PC-3 (cell line): ENCODE measurements around the gene C17orf67. TPM values are rescaled to one million over a fixed set of nuclear protein-coding genes. Genes with fewer than 3 reads are reported as not detected.

Experiments
- ATAC-seq: fragments of 200-7000 bp; cut with Tn5 transposase; 2 replicates; pipeline ENCODE4 v1.9.1; 2020; ENCODE audit warnings: mild to moderate bottlenecking, moderate library complexity
- BruUV-seq: library from RNA; stranded (reverse); fragments of 400-500 nt; replicated peaks from 2 replicates; lab custom pipeline; 2021; lab: Mats Ljungman, UMichigan
- CTCF ChIA-PET: fragments of 300-600 bp; sonication (Branson Sonifier 250); formaldehyde crosslinking; loops from one replicate; lab custom pipeline; 2022; ENCODE audit warnings: antibody characterized with exemption; lab: Charles Lee
- POLR2A ChIA-PET: fragments of 300-600 bp; sonication (Branson Sonifier 250); formaldehyde crosslinking; loops from one replicate; lab custom pipeline; 2022; ENCODE audit warnings: antibody characterized with exemption; ENCODE audit not compliant: unreplicated experiment; lab: Charles Lee
- DNase-seq: peaks from one replicate; pipeline ENCODE4 v3.0.0-alpha.2; 2015
- H2AFZ ChIP-seq: fragments of 300-600 bp; sonication (generic); 2 replicates; pipeline ENCODE4 v1.6.0; 2016; ENCODE audit warnings: antibody characterized with exemption, low read length
- H3F3A ChIP-seq: fragments of 300-600 bp; sonication (generic); one replicate; pipeline ENCODE4 v1.6.0; 2017; ENCODE audit warnings: antibody characterized with exemption, low read length, control low read depth, mild to moderate bottlenecking; ENCODE audit not compliant: unreplicated experiment
- H3K27ac ChIP-seq: fragments of 300-600 bp; sonication (generic); 2 replicates; pipeline ENCODE4 v1.5.1; 2016; ENCODE audit warnings: mild to moderate bottlenecking, low read length
- H3K27me3 ChIP-seq: fragments of 300-600 bp; sonication (generic); 2 replicates; pipeline ENCODE4 v1.6.1; 2016; ENCODE audit warnings: low read length, mixed read lengths
- H3K36me3 ChIP-seq: fragments of 300-600 bp; sonication (generic); 2 replicates; pipeline ENCODE4 v1.6.1; 2016; ENCODE audit warnings: low read depth, mixed run types, low read length, mixed read lengths
- H3K4me1 ChIP-seq: fragments of 300-600 bp; sonication (generic); 2 replicates; pipeline ENCODE4 v1.5.1; 2016; ENCODE audit warnings: low read length; ENCODE audit not compliant: insufficient read depth
- H3K4me2 ChIP-seq: fragments of 300-600 bp; sonication (generic); 2 replicates; pipeline ENCODE4 v1.6.0; 2016; ENCODE audit warnings: low read length
- H3K4me3 ChIP-seq: fragments of 300-600 bp; sonication (generic); 2 replicates; pipeline ENCODE4 v1.5.1; 2016; ENCODE audit warnings: mild to moderate bottlenecking, low read length, mixed read lengths
- H3K79me2 ChIP-seq: fragments of 300-600 bp; sonication (generic); 2 replicates; pipeline ENCODE4 v1.6.1; 2017; ENCODE audit warnings: low read length, mixed read lengths
- H3K9ac ChIP-seq: fragments of 300-600 bp; sonication (generic); 2 replicates; pipeline ENCODE4 v1.6.0; 2016; ENCODE audit warnings: mild to moderate bottlenecking, low read length
- H3K9me2 ChIP-seq: fragments of 300-600 bp; sonication (generic); replicated peaks from 2 replicates; pipeline ENCODE4 v1.6.1; 2016; ENCODE audit warnings: mixed run types, low read length, mixed read lengths
- H3K9me3 ChIP-seq: fragments of 300-600 bp; sonication (generic); 2 replicates; pipeline ENCODE4 v1.6.1; 2016; ENCODE audit warnings: low read length, mixed read lengths
- H4K20me1 ChIP-seq: fragments of 300-600 bp; sonication (generic); 2 replicates; pipeline ENCODE4 v1.6.1; 2016; ENCODE audit warnings: low read length, mixed read lengths
- EZH2 ChIP-seq: fragments of 300-600 bp; sonication (generic); IDR thresholded peaks from one replicate; pipeline ENCODE4 v1.6.1; 2017; ENCODE audit warnings: antibody characterized with exemption, mild to moderate bottlenecking, low read length; ENCODE audit not compliant: unreplicated experiment
- EZH2phosphoT487 ChIP-seq: fragments of 300-600 bp; sonication (generic); IDR thresholded peaks from 2 replicates; pipeline ENCODE4 v1.6.1; 2018; ENCODE audit warnings: mild to moderate bottlenecking, antibody characterized with exemption, low read length, borderline replicate concordance
- intact Hi-C: fragments of 100-400 bp; cut with micrococcal nuclease; formaldehyde crosslinking; loops from 2 replicates; pipeline ENCODE4 v1.9.0; 2023
- total RNA-seq: library from RNA; depleted of rRNA; stranded (reverse); fragments of >200 nt; gene quantifications from 2 replicates; pipeline ENCODE4 v1.2.3, GENCODE V29; 2014
- TF ChIP-seq, protein P1 (sequence below): fragments of 300-600 bp; sonication (generic); conservative IDR thresholded peaks from 2 replicates; pipeline ENCODE4 v1.5.1; 2017; ENCODE audit warnings: antibody characterized with exemption, low read depth, mild to moderate bottlenecking, low read length

C17orf67 gene
- total RNA-seq, 1 experiment from 2014 or later = 4.4 TPM

DNA sequence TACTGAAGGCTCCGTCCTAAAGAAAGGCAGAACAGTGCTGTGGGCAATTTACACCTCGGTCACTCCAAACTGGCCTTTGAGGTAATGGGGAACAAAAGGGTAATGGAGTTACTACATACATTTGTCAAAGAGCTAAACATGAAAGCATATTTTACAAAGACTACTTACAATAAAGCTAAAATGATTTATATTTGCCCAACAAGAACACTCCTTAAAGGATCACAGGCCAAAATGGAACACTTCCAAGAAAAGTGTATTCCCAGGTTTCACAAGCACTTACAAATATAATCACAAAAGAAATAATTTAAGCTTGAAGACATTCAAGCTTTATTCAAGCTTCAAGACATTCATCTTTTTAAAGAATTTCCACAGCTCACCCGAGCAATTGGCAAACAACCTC is 29.3 kb downstream of the C17orf67 start:
- no peak overlapping the region for H3K4me2 ChIP-seq
- H3F3A ChIP-seq = no peaks in the 10 kb centered on the region
- no peak overlapping the region for H3K27ac ChIP-seq
- no peak for ATAC-seq
- H3K4me3 ChIP-seq = no peak overlapping the region
- H3K9ac ChIP-seq = no peak overlapping the region
- no peaks in the 10 kb centered on the region for H3K36me3 ChIP-seq
- H3K27me3 ChIP-seq = no peaks in the 10 kb centered on the region
- H3K9me3 ChIP-seq = no peaks in the 10 kb centered on the region
- TF ChIP-seq EZH2 = no peak
- no peak for TF ChIP-seq EZH2phosphoT487
- TF ChIP-seq, protein P1, sequence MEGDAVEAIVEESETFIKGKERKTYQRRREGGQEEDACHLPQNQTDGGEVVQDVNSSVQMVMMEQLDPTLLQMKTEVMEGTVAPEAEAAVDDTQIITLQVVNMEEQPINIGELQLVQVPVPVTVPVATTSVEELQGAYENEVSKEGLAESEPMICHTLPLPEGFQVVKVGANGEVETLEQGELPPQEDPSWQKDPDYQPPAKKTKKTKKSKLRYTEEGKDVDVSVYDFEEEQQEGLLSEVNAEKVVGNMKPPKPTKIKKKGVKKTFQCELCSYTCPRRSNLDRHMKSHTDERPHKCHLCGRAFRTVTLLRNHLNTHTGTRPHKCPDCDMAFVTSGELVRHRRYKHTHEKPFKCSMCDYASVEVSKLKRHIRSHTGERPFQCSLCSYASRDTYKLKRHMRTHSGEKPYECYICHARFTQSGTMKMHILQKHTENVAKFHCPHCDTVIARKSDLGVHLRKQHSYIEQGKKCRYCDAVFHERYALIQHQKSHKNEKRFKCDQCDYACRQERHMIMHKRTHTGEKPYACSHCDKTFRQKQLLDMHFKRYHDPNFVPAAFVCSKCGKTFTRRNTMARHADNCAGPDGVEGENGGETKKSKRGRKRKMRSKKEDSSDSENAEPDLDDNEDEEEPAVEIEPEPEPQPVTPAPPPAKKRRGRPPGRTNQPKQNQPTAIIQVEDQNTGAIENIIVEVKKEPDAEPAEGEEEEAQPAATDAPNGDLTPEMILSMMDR = no peak
- POLR2A ChIA-PET = interaction anchor here (0.6 kb wide), 1 partner anchor 19 kb away, joined by 3 read pairs; no protein-coding TSS in a partner anchor
- no peak overlapping the region for H2AFZ ChIP-seq
- no peak for DNase-seq
- H3K4me1 ChIP-seq = no peaks in the 10 kb centered on the region
- no peaks in the 10 kb centered on the region for H3K79me2 ChIP-seq
- BruUV-seq = no TSS peak
- H4K20me1 ChIP-seq = no peaks in the 10 kb centered on the region
- CTCF ChIA-PET = no interaction called here
- H3K9me2 ChIP-seq = no peaks in the 10 kb centered on the region
- intact Hi-C loops = no loop called here

DNA sequence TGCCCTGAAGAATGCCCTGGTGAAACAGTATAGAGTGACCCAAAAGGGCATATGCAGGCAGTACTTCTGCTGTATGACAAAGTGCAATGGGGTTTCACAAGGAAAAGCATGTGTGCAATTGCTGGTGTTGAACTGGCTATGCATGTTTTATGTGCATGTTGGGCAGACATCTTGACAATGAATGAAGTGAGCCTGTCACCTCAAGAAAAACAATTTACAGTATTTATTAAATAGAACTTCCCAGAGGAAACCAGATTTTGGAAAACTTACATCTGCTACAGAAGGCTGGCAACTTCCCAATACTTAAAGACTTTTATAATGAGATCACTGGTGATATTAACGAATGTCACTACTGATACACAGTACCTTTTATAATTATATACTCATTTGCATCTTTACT is 30.6 kb downstream of the C17orf67 start:
- Histone ChIP-seq H3K4me2 (no peak overlapping the region), H3K36me3 (no peaks in the 10 kb centered on the region), H3K4me1 (no peaks in the 10 kb centered on the region), H3K9ac (no peak overlapping the region), H2AFZ (no peak overlapping the region), H3K27ac (no peak overlapping the region), H3K27me3 (no peaks in the 10 kb centered on the region), H3F3A (no peaks in the 10 kb centered on the region), H4K20me1 (no peaks in the 10 kb centered on the region), H3K79me2 (no peaks in the 10 kb centered on the region), H3K4me3 (no peak overlapping the region), H3K9me3 (no peaks in the 10 kb centered on the region), H3K9me2 (no peaks in the 10 kb centered on the region)
- DNase-seq (no peak), ATAC-seq (no peak)
- no TSS peak for BruUV-seq
- ChIA-PET POLR2A (no interaction called here), CTCF (interaction anchor here (0.7 kb wide), 1 partner anchor 869 kb away, joined by 4 read pairs; no protein-coding TSS in a partner anchor)
- intact Hi-C loops = no loop called here
- TF ChIP-seq, protein P1 = no peak
- TF ChIP-seq EZH2 = no peak
- TF ChIP-seq EZH2phosphoT487 = no peak

DNA sequence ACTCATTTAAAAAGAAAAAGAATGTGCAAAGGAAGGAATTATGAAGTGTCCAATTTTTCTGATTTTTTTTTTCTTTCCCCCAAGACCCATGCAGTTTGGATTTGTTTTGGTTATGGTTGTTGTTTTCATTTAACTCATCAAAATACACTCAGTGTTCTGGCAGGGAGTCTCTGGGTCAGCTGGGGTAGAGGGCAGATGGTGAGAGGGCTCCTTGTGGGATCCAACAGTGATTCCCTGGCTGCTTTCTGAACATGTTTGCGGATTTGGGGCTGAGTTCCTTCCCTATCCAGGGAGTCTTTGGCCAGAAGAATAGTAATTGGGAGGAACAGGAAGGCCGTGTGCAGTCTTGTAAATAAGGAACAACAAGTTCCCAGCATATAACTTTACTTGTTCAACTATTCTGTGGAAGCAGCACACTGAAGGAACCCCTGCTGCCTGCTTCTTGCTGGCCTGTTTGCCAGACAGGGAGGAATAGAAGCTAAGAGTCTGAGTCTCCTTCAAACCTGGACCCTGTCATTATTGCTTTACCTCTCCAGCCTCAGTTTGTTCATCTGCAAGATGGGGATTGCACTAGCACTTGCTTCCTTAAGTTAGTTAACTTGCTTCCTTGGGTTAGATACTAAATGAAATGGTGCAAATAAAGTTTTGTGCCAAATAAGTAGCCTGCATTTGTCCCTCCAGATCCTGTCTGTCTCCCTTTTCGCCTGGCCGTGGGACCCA is 32.1 kb downstream of the C17orf67 start:
- no peak for TF ChIP-seq EZH2
- TF ChIP-seq, protein P1 = no peak
- no peak for TF ChIP-seq EZH2phosphoT487
- no peak overlapping the region for H3K4me3 ChIP-seq
- no peak for ATAC-seq
- ChIA-PET CTCF (no interaction called here), POLR2A (no interaction called here)
- no TSS peak for BruUV-seq
- no peak for DNase-seq
- no peak overlapping the region for H3K4me2 ChIP-seq
- no peaks in the 10 kb centered on the region for H3K79me2 ChIP-seq
- no peak overlapping the region for H3K27ac ChIP-seq
- no peaks in the 10 kb centered on the region for H3K36me3 ChIP-seq
- H3K9me3 ChIP-seq = no peaks in the 10 kb centered on the region
- no peaks in the 10 kb centered on the region for H3K27me3 ChIP-seq
- H2AFZ ChIP-seq = no peak overlapping the region
- no peaks in the 10 kb centered on the region for H3F3A ChIP-seq
- no peaks in the 10 kb centered on the region for H3K9me2 ChIP-seq
- no peak overlapping the region for H3K9ac ChIP-seq
- intact Hi-C loops = no loop called here
- H3K4me1 ChIP-seq = no peaks in the 10 kb centered on the region
- H4K20me1 ChIP-seq = no peaks in the 10 kb centered on the region
